ENCODE results near the gene STYK1.
"Not testable (repeated sequence)": the region's sequence is repeated elsewhere in the genome, so short reads cannot be mapped to it uniquely, and the experiment has no call there.

STYK1 gene

DNA sequence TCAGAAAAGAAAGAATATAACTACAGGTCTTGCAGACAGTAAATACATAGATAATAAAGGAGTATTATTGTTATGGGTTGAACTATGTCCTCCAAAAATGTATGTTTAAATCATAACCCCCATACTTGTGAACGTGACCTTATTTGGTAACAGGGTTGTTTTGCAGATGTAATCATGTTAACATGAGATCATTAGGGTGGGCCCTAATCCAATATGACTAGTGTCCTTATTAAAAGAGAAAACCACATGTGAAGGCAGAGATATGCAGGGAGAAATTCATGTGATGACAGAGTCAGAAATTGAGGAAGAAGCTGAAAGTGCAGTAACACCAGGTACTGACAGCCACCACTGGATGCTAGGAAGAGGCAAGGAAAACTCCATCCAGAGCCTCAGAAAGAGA is 89.4 kb downstream of the STYK1 start:
- no peak overlapping the region for H3K27ac ChIP-seq (ENCODE audit: low read length, poor library complexity, severe bottlenecking)
- no peak overlapping the region for H2AK5ac ChIP-seq (ENCODE audit: low read length, severe bottlenecking)
- H2BK12ac ChIP-seq (ENCODE audit: low read length in 2 of 2): no peak overlapping the region
- H2BK120ac ChIP-seq (ENCODE audit: low read depth, low read length): no peak overlapping the region
- H2BK15ac ChIP-seq (ENCODE audit: low read depth, poor library complexity, severe bottlenecking): no peak overlapping the region
- H4K8ac ChIP-seq (ENCODE audit: low read length): no peak overlapping the region
- H3K4me2 ChIP-seq (ENCODE audit: low read length, poor library complexity, severe bottlenecking): no peak overlapping the region
- no peaks in the 10 kb centered on the region for H3K79me1 ChIP-seq (replicated peaks; ENCODE audit: low read length, poor library complexity, severe bottlenecking)
- peaks cover 5% of the 10 kb centered on the region for H3K9me3 ChIP-seq (ENCODE audit: control insufficient read depth, low read length)
- no peak overlapping the region for H2BK5ac ChIP-seq (ENCODE audit: low read depth, low read length, poor library complexity, severe bottlenecking)
- no peak overlapping the region for H3K14ac ChIP-seq (ENCODE audit: low read length in 2 of 2)
- H4K91ac ChIP-seq (ENCODE audit: low read length): no peak overlapping the region
- H3K4ac ChIP-seq (ENCODE audit: low read depth in 1 of 2, low read length in 2 of 2): no peak overlapping the region
- no peak overlapping the region for H2AFZ ChIP-seq (ENCODE audit: low read depth, low read length)
- peak overlapping the region; percentile 60 for H3K9ac ChIP-seq (ENCODE audit: low read length)
- no peak overlapping the region for H3K18ac ChIP-seq (ENCODE audit: low read depth in 1 of 2, low read length in 2 of 2)
- H3K4me1 ChIP-seq (ENCODE audit: control insufficient read depth, insufficient read depth, low read depth, low read length): no peaks in the 10 kb centered on the region
- no peak for DNase-seq
- H3K36me3 ChIP-seq (ENCODE audit: control insufficient read depth in 1 of 2, insufficient read depth in 2 of 2, low read depth in 1 of 2, low read length in 2 of 2): peaks cover 6 to 18% of the 10 kb centered on the region in 2 experiments
- WGBS: 100% methylated on average over 1 of the region's 1 CpG
- H3K4me3 ChIP-seq (ENCODE audit: insufficient read depth in 1 of 2, low read depth in 1 of 2, low read length in 2 of 2): no peak overlapping the region
- H3K23ac ChIP-seq (ENCODE audit: low read length in 2 of 2): no peak overlapping the region
- no peaks in the 10 kb centered on the region for H3K27me3 ChIP-seq (ENCODE audit: control insufficient read depth in 1 of 2, insufficient read depth in 1 of 2, low read length in 2 of 2)

DNA sequence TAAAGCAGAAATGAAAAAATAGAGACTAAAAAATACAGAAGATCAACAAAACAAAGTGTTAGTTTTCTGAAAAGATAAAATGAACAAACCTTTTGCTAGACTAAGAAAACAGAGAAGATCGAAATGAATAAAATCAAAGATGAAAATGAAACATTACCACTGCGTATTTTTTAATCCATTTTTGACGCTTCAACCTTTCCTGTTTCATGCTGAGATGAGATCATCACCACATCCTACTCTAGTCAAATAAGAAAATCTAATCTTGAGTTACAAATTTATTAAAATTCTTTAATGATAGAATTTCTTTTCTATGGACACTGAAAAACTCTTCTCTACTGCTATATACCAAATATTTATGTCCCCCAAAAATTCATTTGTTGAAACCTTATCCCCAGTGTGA is 91.1 kb downstream of the STYK1 start:
- H2BK5ac ChIP-seq (ENCODE audit: low read depth, low read length, poor library complexity, severe bottlenecking): no peak overlapping the region
- no peak overlapping the region for H3K14ac ChIP-seq (ENCODE audit: low read length in 2 of 2)

DNA sequence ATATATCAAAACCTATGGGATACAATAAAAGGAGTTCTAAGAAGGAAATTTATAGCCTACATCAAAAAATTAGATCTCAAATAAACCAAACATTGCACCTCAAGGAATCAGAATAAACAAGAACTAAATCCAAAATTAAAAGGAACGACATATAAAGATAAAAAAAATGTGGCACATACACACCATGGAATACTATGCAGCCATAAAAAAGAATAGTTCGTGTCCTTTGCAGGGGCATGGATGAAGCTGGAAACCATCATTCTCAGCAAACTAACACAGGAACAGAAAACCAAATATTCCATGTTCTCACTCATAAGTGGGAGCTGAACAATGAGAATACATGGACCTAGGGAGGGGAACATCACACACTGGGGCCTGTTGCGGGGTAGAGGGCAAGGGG is 91.7 kb downstream of the STYK1 start:
- not testable (repeated sequence) for H4K8ac ChIP-seq (ENCODE audit: low read length); H2BK12ac ChIP-seq (ENCODE audit: low read length in 2 of 2); H3K4me1 ChIP-seq (ENCODE audit: control insufficient read depth, insufficient read depth, low read depth, low read length); H3K27ac ChIP-seq (ENCODE audit: low read length, poor library complexity, severe bottlenecking); H2BK5ac ChIP-seq (ENCODE audit: low read depth, low read length, poor library complexity, severe bottlenecking); H3K27me3 ChIP-seq (ENCODE audit: control insufficient read depth in 1 of 2, insufficient read depth in 1 of 2, low read length in 2 of 2); H4K91ac ChIP-seq (ENCODE audit: low read length); H2AK5ac ChIP-seq (ENCODE audit: low read length, severe bottlenecking); H2BK15ac ChIP-seq (ENCODE audit: low read depth, poor library complexity, severe bottlenecking); H3K14ac ChIP-seq (ENCODE audit: low read length in 2 of 2); DNase-seq; H2AFZ ChIP-seq (ENCODE audit: low read depth, low read length); H3K4me2 ChIP-seq (ENCODE audit: low read length, poor library complexity, severe bottlenecking); H3K18ac ChIP-seq (ENCODE audit: low read depth in 1 of 2, low read length in 2 of 2); H3K23ac ChIP-seq (ENCODE audit: low read length in 2 of 2); H3K9me3 ChIP-seq (ENCODE audit: control insufficient read depth, low read length); H3K4me3 ChIP-seq (ENCODE audit: insufficient read depth in 1 of 2, low read depth in 1 of 2, low read length in 2 of 2); H3K4ac ChIP-seq (ENCODE audit: low read depth in 1 of 2, low read length in 2 of 2); H2BK120ac ChIP-seq (ENCODE audit: low read depth, low read length); H3K79me1 ChIP-seq (replicated peaks; ENCODE audit: low read length, poor library complexity, severe bottlenecking); H3K9ac ChIP-seq (ENCODE audit: low read length)
- H3K36me3 ChIP-seq (ENCODE audit: control insufficient read depth in 1 of 2, insufficient read depth in 2 of 2, low read depth in 1 of 2, low read length in 2 of 2): peaks cover 6 to 14% of the 10 kb centered on the region in 2 experiments
- 90% methylated on average over 2 of the region's 3 CpGs for WGBS

More for the DNA sequence above, 91.1 kb downstream of the STYK1 start:
- Histone ChIP-seq H3K27me3 (ENCODE audit: control insufficient read depth in 1 of 2, insufficient read depth in 1 of 2, low read length in 2 of 2) (no peaks in the 10 kb centered on the region), H3K79me1 (replicated peaks; ENCODE audit: low read length, poor library complexity, severe bottlenecking) (no peaks in the 10 kb centered on the region), H3K4me1 (ENCODE audit: control insufficient read depth, insufficient read depth, low read depth, low read length) (no peaks in the 10 kb centered on the region), H3K36me3 (ENCODE audit: control insufficient read depth in 1 of 2, insufficient read depth in 2 of 2, low read depth in 1 of 2, low read length in 2 of 2) (peaks cover 6 to 18% of the 10 kb centered on the region in 2 experiments), H3K4me3 (ENCODE audit: insufficient read depth in 1 of 2, low read depth in 1 of 2, low read length in 2 of 2) (no peak overlapping the region), H3K9ac (ENCODE audit: low read length) (no peak overlapping the region), H3K23ac (ENCODE audit: low read length in 2 of 2) (no peak overlapping the region), H2BK15ac (ENCODE audit: low read depth, poor library complexity, severe bottlenecking) (no peak overlapping the region), H2BK12ac (ENCODE audit: low read length in 2 of 2) (no peak overlapping the region), H3K9me3 (ENCODE audit: control insufficient read depth, low read length) (peaks cover 5% of the 10 kb centered on the region), H4K8ac (ENCODE audit: low read length) (no peak overlapping the region), H3K27ac (ENCODE audit: low read length, poor library complexity, severe bottlenecking) (no peak overlapping the region), H2AFZ (ENCODE audit: low read depth, low read length) (no peak overlapping the region), H3K18ac (ENCODE audit: low read depth in 1 of 2, low read length in 2 of 2) (no peak overlapping the region), H4K91ac (ENCODE audit: low read length) (no peak overlapping the region), H3K4ac (ENCODE audit: low read depth in 1 of 2, low read length in 2 of 2) (no peak overlapping the region), H3K4me2 (ENCODE audit: low read length, poor library complexity, severe bottlenecking) (no peak overlapping the region), H2BK120ac (ENCODE audit: low read depth, low read length) (no peak overlapping the region), H2AK5ac (ENCODE audit: low read length, severe bottlenecking) (no peak overlapping the region)
- DNase-seq: no peak
- WGBS: 100% methylated on average over 1 of the region's 3 CpGs

DNA sequence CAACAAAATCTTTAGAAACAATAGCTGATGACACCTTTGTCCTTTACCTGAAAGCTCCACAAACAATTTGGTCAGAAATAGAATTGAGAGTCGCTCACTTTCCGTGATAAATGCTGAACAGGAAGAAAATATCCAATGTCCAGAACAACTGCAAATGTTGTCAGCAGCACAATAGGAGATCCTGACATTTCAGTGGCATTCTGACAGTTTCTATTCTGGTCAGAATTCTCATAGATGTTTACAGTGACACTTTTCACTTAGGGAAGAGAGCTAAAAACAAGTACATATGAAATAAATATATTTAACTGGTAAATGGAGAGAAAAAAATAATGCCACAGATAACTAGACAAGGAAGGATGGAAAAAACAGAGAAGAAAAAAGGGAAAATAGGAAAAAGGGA is 99.5 kb downstream of the STYK1 start:
- Histone ChIP-seq H4K8ac (ENCODE audit: low read length) (no peak overlapping the region), H2BK120ac (ENCODE audit: low read depth, low read length) (no peak overlapping the region), H2AFZ (ENCODE audit: low read depth, low read length) (no peak overlapping the region), H2BK12ac (ENCODE audit: low read length in 2 of 2) (no peak overlapping the region), H3K79me1 (replicated peaks; ENCODE audit: low read length, poor library complexity, severe bottlenecking) (no peaks in the 10 kb centered on the region), H3K4me1 (ENCODE audit: control insufficient read depth, insufficient read depth, low read depth, low read length) (peaks cover 2% of the 10 kb centered on the region), H3K4me2 (ENCODE audit: low read length, poor library complexity, severe bottlenecking) (no peak overlapping the region), H4K91ac (ENCODE audit: low read length) (no peak overlapping the region), H2BK5ac (ENCODE audit: low read depth, low read length, poor library complexity, severe bottlenecking) (no peak overlapping the region), H3K23ac (ENCODE audit: low read length in 2 of 2) (no peak overlapping the region), H3K27ac (ENCODE audit: low read length, poor library complexity, severe bottlenecking) (no peak overlapping the region), H2BK15ac (ENCODE audit: low read depth, poor library complexity, severe bottlenecking) (no peak overlapping the region), H3K14ac (ENCODE audit: low read length in 2 of 2) (no peak overlapping the region), H3K9me3 (ENCODE audit: control insufficient read depth, low read length) (no peaks in the 10 kb centered on the region), H2AK5ac (ENCODE audit: low read length, severe bottlenecking) (no peak overlapping the region), H3K27me3 (ENCODE audit: control insufficient read depth in 1 of 2, insufficient read depth in 1 of 2, low read length in 2 of 2) (no peaks in the 10 kb centered on the region), H3K36me3 (ENCODE audit: control insufficient read depth in 1 of 2, insufficient read depth in 2 of 2, low read depth in 1 of 2, low read length in 2 of 2) (no peaks in the 10 kb centered on the region), H3K4ac (ENCODE audit: low read depth in 1 of 2, low read length in 2 of 2) (no peak overlapping the region), H3K4me3 (ENCODE audit: insufficient read depth in 1 of 2, low read depth in 1 of 2, low read length in 2 of 2) (no peak overlapping the region), H3K9ac (ENCODE audit: low read length) (no peak overlapping the region), H3K18ac (ENCODE audit: low read depth in 1 of 2, low read length in 2 of 2) (no peak overlapping the region)
- no peak for DNase-seq
- 92% methylated on average over 2 of the region's 2 CpGs for WGBS

Data from mesenchymal stem cell (in vitro differentiated cells and primary cell).